ENCODE data around the gene SCMH1.
A peak's percentile ranks its signal among the peaks of the same experiment; 100 is the strongest.

Gene SCMH1

GRCh38 chr1:41025979-41026819 lies 215.9 kb downstream of the SCMH1 start:
- Histone ChIP-seq H3K4me2 (ENCODE audit: low read length, poor library complexity, severe bottlenecking) (no peak overlapping the region), H3K4ac (ENCODE audit: low read depth in 1 of 2, low read length in 2 of 2) (no peak overlapping the region), H2AFZ (ENCODE audit: low read depth, low read length) (no peak overlapping the region), H3K18ac (ENCODE audit: low read depth in 1 of 2, low read length in 2 of 2) (no peak overlapping the region), H3K14ac (ENCODE audit: low read length in 2 of 2) (no peak overlapping the region), H4K8ac (ENCODE audit: low read length) (no peak overlapping the region), H2BK12ac (ENCODE audit: low read length in 2 of 2) (no peak overlapping the region), H3K27ac (ENCODE audit: low read length, poor library complexity, severe bottlenecking) (no peak overlapping the region), H3K36me3 (ENCODE audit: control insufficient read depth in 1 of 2, insufficient read depth in 2 of 2, low read depth in 1 of 2, low read length in 2 of 2) (peaks cover 25 to 34% of the 10 kb centered on the region in 2 experiments), H3K4me1 (ENCODE audit: control insufficient read depth, insufficient read depth, low read depth, low read length) (peaks cover 11% of the 10 kb centered on the region), H2BK5ac (ENCODE audit: low read depth, low read length, poor library complexity, severe bottlenecking) (no peak overlapping the region), H3K9ac (ENCODE audit: low read length) (no peak overlapping the region), H2BK120ac (ENCODE audit: low read depth, low read length) (no peak overlapping the region), H2AK5ac (ENCODE audit: low read length, severe bottlenecking) (no peak overlapping the region), H4K91ac (ENCODE audit: low read length) (no peak overlapping the region), H3K27me3 (ENCODE audit: control insufficient read depth in 1 of 2, insufficient read depth in 1 of 2, low read length in 2 of 2) (no peaks in the 10 kb centered on the region), H3K23ac (ENCODE audit: low read length in 2 of 2) (peak overlapping the region in 1 of 2 experiments; percentile 27), H3K4me3 (ENCODE audit: insufficient read depth in 1 of 2, low read depth in 1 of 2, low read length in 2 of 2) (no peak overlapping the region), H3K9me3 (ENCODE audit: control insufficient read depth, low read length) (no peaks in the 10 kb centered on the region), H3K79me1 (replicated peaks; ENCODE audit: low read length, poor library complexity, severe bottlenecking) (no peaks in the 10 kb centered on the region), H2BK15ac (ENCODE audit: low read depth, poor library complexity, severe bottlenecking) (no peak overlapping the region)
- DNase-seq = no peak
- whole genome bisulfite sequencing = 100% methylated on average over 3 of the region's 4 CpGs

GRCh38 chr1:41024953-41025352 lies 217.2 kb downstream of the SCMH1 start:
- no peak overlapping the region for H2BK120ac ChIP-seq (ENCODE audit: low read depth, low read length)

GRCh38 chr1:41023279-41023990 lies 218.7 kb downstream of the SCMH1 start:
- Histone ChIP-seq H4K8ac (ENCODE audit: low read length) (no peak overlapping the region), H3K79me1 (replicated peaks; ENCODE audit: low read length, poor library complexity, severe bottlenecking) (no peaks in the 10 kb centered on the region), H3K4me3 (ENCODE audit: insufficient read depth in 1 of 2, low read depth in 1 of 2, low read length in 2 of 2) (no peak overlapping the region), H3K18ac (ENCODE audit: low read depth in 1 of 2, low read length in 2 of 2) (no peak overlapping the region), H2BK12ac (ENCODE audit: low read length in 2 of 2) (no peak overlapping the region), H2AK5ac (ENCODE audit: low read length, severe bottlenecking) (no peak overlapping the region), H2BK5ac (ENCODE audit: low read depth, low read length, poor library complexity, severe bottlenecking) (no peak overlapping the region), H3K9ac (ENCODE audit: low read length) (no peak overlapping the region), H3K23ac (ENCODE audit: low read length in 2 of 2) (no peak overlapping the region), H3K27me3 (ENCODE audit: control insufficient read depth in 1 of 2, insufficient read depth in 1 of 2, low read length in 2 of 2) (no peaks in the 10 kb centered on the region), H2BK120ac (ENCODE audit: low read depth, low read length) (no peak overlapping the region), H4K91ac (ENCODE audit: low read length) (peak overlapping the region; percentile 7), H2BK15ac (ENCODE audit: low read depth, poor library complexity, severe bottlenecking) (no peak overlapping the region), H3K14ac (ENCODE audit: low read length in 2 of 2) (no peak overlapping the region), H3K4me2 (ENCODE audit: low read length, poor library complexity, severe bottlenecking) (no peak overlapping the region), H3K36me3 (ENCODE audit: control insufficient read depth in 1 of 2, insufficient read depth in 2 of 2, low read depth in 1 of 2, low read length in 2 of 2) (peaks cover 14 to 41% of the 10 kb centered on the region in 2 experiments), H3K4ac (ENCODE audit: low read depth in 1 of 2, low read length in 2 of 2) (no peak overlapping the region), H3K27ac (ENCODE audit: low read length, poor library complexity, severe bottlenecking) (no peak overlapping the region), H3K9me3 (ENCODE audit: control insufficient read depth, low read length) (no peaks in the 10 kb centered on the region), H2AFZ (ENCODE audit: low read depth, low read length) (no peak overlapping the region), H3K4me1 (ENCODE audit: control insufficient read depth, insufficient read depth, low read depth, low read length) (peaks cover 11% of the 10 kb centered on the region)
- 98% methylated on average over 5 of the region's 5 CpGs for WGBS
- peak; percentile 26 for DNase-seq

More at GRCh38 chr1:41024953-41025352, 217.2 kb downstream of the SCMH1 start:
- 90% methylated on average over 2 of the region's 2 CpGs for WGBS
- no peaks in the 10 kb centered on the region for H3K79me1 ChIP-seq (replicated peaks; ENCODE audit: low read length, poor library complexity, severe bottlenecking)
- H3K4me3 ChIP-seq (ENCODE audit: insufficient read depth in 1 of 2, low read depth in 1 of 2, low read length in 2 of 2) = no peak overlapping the region
- no peak overlapping the region for H2AFZ ChIP-seq (ENCODE audit: low read depth, low read length)
- H4K8ac ChIP-seq (ENCODE audit: low read length) = no peak overlapping the region
- no peaks in the 10 kb centered on the region for H3K9me3 ChIP-seq (ENCODE audit: control insufficient read depth, low read length)
- no peak overlapping the region for H2BK15ac ChIP-seq (ENCODE audit: low read depth, poor library complexity, severe bottlenecking)
- no peak overlapping the region for H3K23ac ChIP-seq (ENCODE audit: low read length in 2 of 2)
- H3K27ac ChIP-seq (ENCODE audit: low read length, poor library complexity, severe bottlenecking) = no peak overlapping the region
- no peaks in the 10 kb centered on the region for H3K27me3 ChIP-seq (ENCODE audit: control insufficient read depth in 1 of 2, insufficient read depth in 1 of 2, low read length in 2 of 2)
- no peak overlapping the region for H3K4me2 ChIP-seq (ENCODE audit: low read length, poor library complexity, severe bottlenecking)
- peaks cover 19 to 38% of the 10 kb centered on the region in 2 experiments for H3K36me3 ChIP-seq (ENCODE audit: control insufficient read depth in 1 of 2, insufficient read depth in 2 of 2, low read depth in 1 of 2, low read length in 2 of 2)
- H2AK5ac ChIP-seq (ENCODE audit: low read length, severe bottlenecking) = no peak overlapping the region
- H3K4me1 ChIP-seq (ENCODE audit: control insufficient read depth, insufficient read depth, low read depth, low read length) = peaks cover 11% of the 10 kb centered on the region
- H3K14ac ChIP-seq (ENCODE audit: low read length in 2 of 2) = no peak overlapping the region
- H3K9ac ChIP-seq (ENCODE audit: low read length) = no peak overlapping the region
- DNase-seq = no peak
- H2BK5ac ChIP-seq (ENCODE audit: low read depth, low read length, poor library complexity, severe bottlenecking) = no peak overlapping the region
- H3K4ac ChIP-seq (ENCODE audit: low read depth in 1 of 2, low read length in 2 of 2) = no peak overlapping the region
- H2BK12ac ChIP-seq (ENCODE audit: low read length in 2 of 2) = no peak overlapping the region
- no peak overlapping the region for H4K91ac ChIP-seq (ENCODE audit: low read length)
- H3K18ac ChIP-seq (ENCODE audit: low read depth in 1 of 2, low read length in 2 of 2) = no peak overlapping the region

GRCh38 chr1:41022424-41022823 lies 219.7 kb downstream of the SCMH1 start:
- peaks cover 10 to 41% of the 10 kb centered on the region in 2 experiments for H3K36me3 ChIP-seq (ENCODE audit: control insufficient read depth in 1 of 2, insufficient read depth in 2 of 2, low read depth in 1 of 2, low read length in 2 of 2)
- no peak overlapping the region for H3K18ac ChIP-seq (ENCODE audit: low read depth in 1 of 2, low read length in 2 of 2)

More at GRCh38 chr1:41022424-41022823, 219.7 kb downstream of the SCMH1 start:
- no peak overlapping the region for H2AK5ac ChIP-seq (ENCODE audit: low read length, severe bottlenecking)
- H3K4me2 ChIP-seq (ENCODE audit: low read length, poor library complexity, severe bottlenecking) = no peak overlapping the region
- no peak overlapping the region for H2AFZ ChIP-seq (ENCODE audit: low read depth, low read length)
- no peak overlapping the region for H2BK15ac ChIP-seq (ENCODE audit: low read depth, poor library complexity, severe bottlenecking)
- no peak overlapping the region for H3K9ac ChIP-seq (ENCODE audit: low read length)
- H3K14ac ChIP-seq (ENCODE audit: low read length in 2 of 2) = no peak overlapping the region
- H3K23ac ChIP-seq (ENCODE audit: low read length in 2 of 2) = no peak overlapping the region
- no peak overlapping the region for H3K27ac ChIP-seq (ENCODE audit: low read length, poor library complexity, severe bottlenecking)
- peak overlapping the region in 1 of 2 experiments; percentile 16 for H2BK12ac ChIP-seq (ENCODE audit: low read length in 2 of 2)
- no peak overlapping the region for H3K4ac ChIP-seq (ENCODE audit: low read depth in 1 of 2, low read length in 2 of 2)
- no peak overlapping the region for H3K4me3 ChIP-seq (ENCODE audit: insufficient read depth in 1 of 2, low read depth in 1 of 2, low read length in 2 of 2)
- H4K91ac ChIP-seq (ENCODE audit: low read length) = no peak overlapping the region
- H3K79me1 ChIP-seq (replicated peaks; ENCODE audit: low read length, poor library complexity, severe bottlenecking) = no peaks in the 10 kb centered on the region
- no peak overlapping the region for H2BK120ac ChIP-seq (ENCODE audit: low read depth, low read length)
- H3K27me3 ChIP-seq (ENCODE audit: control insufficient read depth in 1 of 2, insufficient read depth in 1 of 2, low read length in 2 of 2) = no peaks in the 10 kb centered on the region
- WGBS = 98% methylated on average over 10 of the region's 10 CpGs
- no peaks in the 10 kb centered on the region for H3K9me3 ChIP-seq (ENCODE audit: control insufficient read depth, low read length)
- H3K4me1 ChIP-seq (ENCODE audit: control insufficient read depth, insufficient read depth, low read depth, low read length) = peaks cover 11% of the 10 kb centered on the region
- H2BK5ac ChIP-seq (ENCODE audit: low read depth, low read length, poor library complexity, severe bottlenecking) = no peak overlapping the region
- H4K8ac ChIP-seq (ENCODE audit: low read length) = no peak overlapping the region
- no peak for DNase-seq
